DMS 273 treated with DMSO at 0.1 percent for 48 hours (cell line): ENCODE measurements around the gene CREB3L1.

ENCODE experiments used
- DNase-seq: peaks from one replicate; lab custom pipeline; 2025; lab: John Stamatoyannopoulos, UW

The CREB3L1 gene

DNA sequence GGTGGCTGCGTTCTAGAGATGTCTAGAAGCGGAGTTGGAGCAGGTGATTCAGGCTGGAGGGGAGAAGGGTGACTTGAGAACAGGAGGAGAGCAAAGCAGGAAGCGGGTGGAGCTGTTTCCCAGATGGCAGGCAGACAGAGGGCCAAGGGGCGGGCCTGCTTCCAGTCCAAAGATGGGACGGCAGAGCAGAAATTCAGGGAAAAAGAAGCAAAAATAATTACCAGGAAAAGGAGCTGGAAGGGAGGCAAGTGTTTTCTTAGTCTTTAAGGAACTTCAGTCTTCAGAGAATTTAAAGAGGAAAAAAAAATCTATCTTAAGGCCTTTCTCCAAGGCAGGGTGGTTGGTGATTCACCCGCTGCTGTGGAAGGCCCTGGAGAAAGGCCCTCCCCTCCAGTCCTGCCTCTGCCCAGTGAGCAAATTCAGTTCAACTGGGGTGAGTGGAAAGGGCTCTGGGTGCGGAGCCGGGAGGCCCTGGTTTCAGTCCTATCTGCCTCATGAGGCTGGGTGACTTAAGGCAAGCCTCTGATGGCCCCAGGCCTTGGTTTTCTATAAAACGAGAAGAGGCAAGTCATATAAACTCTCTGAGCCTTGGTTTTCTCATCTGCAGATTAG lies 4.5 kb upstream of the CREB3L1 start:
- DNase-seq: no peak

DNA sequence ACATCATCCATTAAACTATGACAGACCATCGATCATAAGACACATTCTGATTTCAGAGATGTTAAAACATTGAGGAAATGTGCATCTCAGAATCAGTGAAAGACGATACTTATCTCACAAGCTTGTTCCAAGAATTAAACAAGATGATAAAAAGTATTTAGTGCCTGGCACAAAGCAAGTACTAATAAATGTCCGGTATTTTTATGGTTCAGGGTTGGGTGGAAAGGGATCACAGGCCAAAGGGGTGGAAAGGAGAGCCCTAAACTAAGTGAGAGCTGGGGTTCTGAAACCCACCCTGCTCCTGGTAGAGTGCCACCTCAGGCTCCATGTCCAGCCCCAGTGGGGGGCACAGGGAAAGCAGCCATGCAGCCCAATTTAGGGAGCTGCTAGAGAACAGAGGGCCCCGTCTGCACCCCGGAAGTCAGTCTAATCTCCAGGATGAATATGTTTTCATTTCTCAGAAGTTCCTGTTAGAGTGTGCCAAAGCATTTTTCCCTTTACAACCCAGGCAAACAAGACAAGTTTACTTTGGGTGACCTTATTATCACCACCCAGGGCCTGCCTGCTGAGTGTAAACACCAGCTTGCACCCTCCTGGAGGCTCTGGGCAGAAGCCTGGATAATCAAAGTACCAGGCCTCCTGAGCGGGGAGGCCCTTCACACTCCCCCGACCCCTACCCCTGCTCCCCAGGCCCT lies 3.8 kb upstream of the CREB3L1 start:
- DNase-seq: no peak

DNA sequence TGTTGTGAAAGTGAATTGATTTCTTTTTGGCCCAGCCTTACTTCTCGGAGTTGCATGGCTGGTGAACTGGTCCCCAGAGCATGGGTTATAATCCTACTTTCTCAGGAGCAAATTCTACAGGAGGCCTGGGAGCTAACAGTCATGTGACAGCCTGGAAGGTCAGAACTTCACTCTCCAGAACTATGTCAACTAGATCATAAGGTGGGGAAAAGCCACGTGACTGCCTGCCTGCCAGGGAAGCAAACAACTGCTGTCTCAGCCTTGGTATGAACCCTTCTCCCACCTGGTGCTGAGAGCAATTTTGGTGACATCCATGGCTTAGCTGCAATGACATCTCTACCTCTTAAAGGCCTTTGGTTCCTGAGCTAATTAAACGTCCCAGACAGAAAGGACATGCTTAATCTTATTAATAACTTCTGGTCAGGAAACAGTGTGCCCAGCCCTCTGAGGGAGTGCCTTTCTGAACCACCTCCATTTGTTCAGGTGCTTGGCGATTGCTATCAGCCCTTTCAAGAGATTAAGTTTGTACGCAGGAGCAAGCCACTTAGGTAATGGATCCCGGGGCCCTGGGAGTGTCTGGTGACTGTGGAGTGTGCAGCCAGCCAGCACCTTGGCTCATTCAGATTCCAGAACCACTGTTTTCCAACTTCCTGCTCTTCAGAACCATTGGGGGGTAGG lies 1.4 kb upstream of the CREB3L1 start:
- DNase-seq: no peak

DNA sequence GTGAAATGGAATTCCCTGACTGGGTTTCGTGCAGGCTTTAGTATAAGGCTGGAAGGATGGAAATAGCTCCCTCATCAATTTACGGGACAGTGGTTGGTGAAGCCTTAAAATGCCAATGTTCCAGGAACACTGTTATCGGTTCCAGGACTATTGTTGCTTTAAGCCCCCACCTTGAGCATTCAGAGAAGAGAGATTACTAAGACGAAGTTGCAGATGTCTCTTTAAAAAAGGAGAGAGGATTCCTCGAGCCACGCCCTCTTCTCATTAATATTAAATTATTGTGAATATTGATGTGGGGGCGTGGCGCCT lies 195 bp upstream of the CREB3L1 start:
- DNase-seq: no peak

DNA sequence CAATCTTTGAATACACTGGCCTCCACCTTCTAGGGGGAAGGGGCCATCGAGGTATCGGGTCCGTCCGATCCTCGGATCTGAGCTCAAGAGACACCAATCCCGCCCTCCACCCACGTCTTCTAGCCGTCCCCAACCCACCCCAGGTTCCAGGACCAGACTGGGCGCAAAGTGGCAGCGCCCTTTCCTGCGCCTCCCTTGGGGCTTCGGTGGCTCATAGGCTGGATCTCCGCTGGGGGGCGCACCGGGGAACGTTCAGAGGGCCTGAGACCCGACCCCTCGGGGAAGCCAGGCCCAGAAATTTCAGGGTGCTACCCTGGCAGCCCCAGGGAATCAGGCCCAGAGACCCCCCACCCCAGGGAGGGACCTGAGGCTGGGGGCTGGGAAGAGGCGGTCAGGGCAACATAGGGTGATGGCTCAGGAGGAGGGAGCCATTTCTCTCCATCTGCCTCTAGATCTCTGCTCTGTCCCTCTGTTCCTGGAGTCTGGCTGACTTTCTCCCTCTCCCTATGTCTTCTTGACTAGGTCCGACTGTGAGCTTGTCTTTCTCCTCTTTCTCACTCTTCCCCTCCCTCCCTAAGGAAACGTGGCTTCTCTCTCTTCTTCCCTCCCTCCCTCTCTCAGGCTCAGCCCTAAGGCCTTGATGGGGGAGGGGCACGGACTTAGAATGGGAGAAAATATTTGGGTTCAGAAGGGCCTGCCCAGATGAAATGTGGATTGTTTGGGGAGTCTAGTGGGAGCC lies 1.1 kb downstream of the CREB3L1 start:
- no peak for DNase-seq

DNA sequence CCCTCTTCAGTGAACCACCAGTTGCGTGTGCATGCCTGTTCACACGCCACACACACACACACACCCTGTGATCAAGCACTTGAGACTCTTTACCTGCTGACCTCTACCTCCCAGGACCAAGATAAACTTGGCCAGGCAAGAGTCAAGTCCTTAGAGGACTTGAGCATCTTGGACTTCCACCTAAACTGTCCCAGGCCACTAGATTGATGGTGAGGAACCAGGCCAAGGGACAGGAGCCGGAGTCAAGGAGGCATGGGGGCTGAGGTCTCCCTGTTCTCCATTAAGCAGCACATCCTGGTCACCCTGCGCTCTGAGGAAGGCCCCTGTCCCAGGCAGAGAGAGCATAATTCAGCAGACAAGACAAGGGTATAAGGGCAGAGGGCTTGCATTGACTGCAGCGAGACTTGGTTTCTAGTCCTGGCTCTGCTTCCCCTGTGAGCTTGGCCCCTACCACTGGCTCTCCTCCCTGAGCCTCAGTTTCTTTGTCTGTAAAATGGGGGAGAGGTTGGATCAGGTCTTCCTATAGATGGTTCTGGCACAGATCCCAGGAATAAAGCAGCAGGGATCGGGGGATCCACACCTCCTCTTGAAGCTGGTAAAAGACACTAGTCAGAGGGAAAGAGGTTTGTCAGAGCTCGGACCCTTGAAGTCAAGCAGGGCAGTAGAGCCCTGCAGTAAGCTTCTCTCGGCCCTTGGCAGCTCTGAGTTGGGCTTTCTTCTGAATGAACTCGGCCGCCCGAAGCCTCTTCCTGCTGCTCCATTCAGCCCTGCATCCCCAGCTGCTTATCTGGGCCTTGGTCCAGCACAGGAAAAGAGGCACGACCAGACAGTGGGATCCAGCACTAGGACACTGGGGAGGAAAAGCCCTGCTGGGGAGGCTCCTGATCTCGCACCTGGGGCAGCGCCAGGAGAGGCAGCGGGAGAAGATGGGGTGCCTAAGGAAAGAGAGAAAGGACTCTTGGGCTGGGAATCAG lies 2.0 kb downstream of the CREB3L1 start:
- peak; percentile 37 for DNase-seq

DNA sequence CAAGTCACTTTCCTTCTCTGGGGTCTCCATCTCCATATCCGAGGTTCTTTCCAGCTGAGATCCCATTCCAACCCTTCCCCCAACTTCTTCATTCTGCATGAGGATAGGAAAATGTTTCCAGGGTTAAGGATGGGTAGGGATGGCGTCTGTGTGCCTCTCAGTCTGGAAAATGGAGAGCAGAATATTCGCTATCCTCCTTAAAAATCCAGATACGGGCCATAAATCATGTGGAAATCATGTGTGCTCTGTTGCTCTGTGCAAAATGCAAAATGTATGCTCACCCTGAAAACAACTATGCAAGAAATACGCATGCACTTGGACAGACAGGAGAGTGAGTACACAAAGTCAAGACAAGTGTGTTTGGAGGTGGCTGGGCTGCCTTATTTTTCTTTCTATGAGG lies 3.2 kb downstream of the CREB3L1 start:
- DNase-seq: no peak

DNA sequence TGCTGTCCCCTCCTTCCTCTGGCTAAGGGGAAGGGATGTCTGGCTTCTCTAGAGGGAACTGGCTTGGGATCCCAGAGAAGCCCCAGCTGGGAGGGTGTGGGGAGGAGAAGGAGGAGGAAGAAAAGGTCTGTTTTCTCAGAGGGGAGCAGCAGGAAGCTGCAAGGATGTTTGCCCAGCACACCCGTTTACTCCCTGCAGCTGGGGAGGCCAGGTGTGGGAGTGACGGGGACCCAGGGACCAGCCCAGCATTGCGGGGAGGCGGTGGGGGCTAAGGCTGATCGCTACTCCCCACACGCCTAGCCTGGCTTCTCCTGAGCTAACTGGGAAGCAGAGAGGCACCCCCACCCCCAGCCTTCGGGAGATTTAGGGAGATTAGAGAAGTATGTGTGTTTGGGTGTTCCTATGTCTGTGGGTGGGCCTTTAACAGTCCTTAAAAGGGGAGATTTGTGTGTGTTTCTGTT lies 3.9 kb downstream of the CREB3L1 start:
- no peak for DNase-seq

DNA sequence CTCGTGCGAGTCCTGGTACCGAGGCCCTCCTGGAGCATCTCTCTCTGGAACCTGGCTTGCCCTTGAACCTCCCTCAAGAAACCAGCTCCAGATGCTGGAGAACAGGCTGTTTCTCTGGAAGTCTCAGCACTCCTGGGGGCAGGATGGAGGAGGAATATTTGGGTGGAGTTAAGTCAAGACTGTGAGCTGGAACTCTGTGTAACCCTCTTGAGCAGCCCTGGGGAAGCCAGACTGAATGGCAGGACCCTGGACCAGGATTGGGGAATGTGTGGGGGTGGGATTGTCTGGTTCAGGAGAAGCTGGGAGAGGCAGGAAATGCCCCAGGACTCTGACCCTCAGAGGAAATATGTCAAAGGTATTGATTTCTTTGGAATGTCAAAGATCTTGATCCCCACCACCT lies 7.7 kb downstream of the CREB3L1 start:
- no peak for DNase-seq

DNA sequence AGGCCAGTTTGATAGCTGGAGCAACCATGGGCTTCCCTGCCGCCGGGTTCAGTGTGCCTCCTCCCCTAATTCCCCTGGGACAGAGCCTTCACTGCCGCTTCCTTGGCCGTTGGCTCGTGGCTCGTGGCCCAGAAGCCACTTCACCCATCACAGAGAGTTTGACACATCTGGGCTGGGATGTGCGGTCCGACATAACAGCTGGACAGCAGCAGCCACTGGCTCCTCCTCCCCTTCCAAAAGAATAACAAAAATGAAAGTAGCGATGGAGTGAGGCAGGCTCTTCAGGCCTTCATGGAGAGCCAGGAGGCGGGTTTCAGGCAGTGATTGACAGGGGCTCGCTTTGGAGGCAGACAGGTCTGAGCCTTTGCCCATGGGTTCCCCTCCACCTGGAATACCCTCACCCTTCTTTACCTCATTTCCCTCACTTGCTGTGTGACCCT lies 8.2 kb downstream of the CREB3L1 start:
- DNase-seq: no peak

DNA sequence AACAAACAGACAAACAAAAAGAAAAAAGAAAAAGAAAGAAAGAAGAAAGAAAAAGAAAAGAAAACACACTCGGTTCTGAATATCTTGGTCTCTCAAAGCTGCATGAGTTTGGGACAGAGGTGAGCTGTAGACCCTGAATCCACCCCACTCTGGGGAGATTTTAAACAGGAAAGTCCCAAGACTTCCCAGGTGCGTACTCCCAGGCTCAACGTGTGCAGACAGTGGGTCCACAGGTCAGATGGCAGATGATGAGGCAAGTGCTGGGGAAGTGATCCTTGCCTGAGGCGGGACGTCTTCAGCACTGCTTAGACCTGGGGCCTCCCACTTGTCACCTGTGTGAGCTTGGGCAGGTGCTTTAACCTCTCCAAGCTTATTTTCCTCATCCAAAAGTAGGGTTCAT lies 9.3 kb downstream of the CREB3L1 start:
- no peak for DNase-seq

DNA sequence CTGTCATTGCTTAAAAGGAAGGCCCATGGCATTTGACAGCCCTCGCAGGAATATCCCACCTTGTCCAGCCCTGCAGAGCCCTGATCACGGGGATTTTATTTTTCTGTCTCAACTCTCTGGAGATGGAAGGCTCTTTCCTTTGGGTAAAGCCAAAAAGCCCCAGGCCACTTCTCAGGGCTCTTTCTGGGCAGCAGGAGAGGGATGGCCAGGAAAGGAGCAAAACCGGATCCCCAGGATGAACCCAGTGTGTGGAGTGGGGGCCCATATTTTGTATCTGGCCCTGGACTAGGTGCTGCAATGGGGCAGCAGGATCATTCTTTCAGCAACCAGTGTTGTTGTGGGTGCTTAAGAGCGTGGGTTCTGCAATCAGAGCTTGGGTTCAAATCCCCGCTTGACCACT lies 11.0 kb downstream of the CREB3L1 start:
- no peak for DNase-seq

DNA sequence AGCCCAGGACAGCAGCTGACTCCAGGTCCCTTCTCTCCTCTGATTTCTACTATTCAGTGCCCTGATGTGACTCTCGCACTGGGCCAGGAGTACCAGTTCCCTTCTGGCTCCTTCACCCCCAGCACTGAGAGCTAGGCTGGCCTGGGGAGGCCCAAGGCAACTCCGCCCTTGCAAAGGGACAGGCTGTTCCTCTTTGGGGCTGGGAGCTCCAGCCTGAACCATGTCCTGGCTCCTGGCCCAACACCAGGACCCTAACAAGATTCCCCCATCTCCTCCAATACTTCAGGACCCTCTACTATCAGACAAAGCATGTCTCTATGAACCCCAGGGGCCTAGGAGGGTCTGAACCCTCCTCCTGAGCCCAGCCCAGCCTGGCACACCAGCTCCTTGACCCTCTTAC lies 12.5 kb downstream of the CREB3L1 start:
- DNase-seq: no peak

DNA sequence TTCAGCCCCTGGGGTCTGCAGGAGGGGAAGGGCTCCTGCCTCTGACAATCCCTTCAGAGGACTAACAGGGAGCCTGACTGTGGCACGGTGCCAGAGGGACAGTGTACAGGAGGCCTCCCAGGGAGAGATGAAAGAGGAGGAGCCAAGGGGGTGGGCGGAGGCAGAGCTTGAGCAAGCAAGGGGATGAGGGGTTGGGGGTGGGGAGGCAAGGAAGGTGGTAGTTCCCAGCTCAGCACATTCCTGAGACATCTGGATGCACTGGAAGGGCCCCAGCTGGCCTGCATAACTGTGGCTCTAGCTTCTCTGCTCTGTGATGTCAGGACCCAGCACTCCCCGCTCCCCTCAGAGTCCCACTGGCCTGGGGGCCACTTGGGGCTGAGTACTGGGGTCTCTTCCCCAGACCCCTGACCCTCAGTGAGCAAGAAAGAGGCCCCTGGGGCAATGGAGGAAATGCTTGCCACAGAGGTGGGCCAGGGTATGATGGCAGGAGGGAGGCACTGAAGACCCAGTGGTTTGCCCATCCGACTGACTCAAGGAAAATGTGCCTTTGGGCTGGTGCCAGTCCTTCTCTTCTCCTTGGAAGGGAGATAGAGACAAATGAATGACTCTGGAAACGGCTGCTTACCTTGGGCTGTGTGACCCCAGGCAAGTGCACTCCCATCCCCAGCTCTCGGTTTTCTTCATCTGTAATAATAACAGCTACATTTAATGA lies 13.3 kb downstream of the CREB3L1 start:
- no peak for DNase-seq

DNA sequence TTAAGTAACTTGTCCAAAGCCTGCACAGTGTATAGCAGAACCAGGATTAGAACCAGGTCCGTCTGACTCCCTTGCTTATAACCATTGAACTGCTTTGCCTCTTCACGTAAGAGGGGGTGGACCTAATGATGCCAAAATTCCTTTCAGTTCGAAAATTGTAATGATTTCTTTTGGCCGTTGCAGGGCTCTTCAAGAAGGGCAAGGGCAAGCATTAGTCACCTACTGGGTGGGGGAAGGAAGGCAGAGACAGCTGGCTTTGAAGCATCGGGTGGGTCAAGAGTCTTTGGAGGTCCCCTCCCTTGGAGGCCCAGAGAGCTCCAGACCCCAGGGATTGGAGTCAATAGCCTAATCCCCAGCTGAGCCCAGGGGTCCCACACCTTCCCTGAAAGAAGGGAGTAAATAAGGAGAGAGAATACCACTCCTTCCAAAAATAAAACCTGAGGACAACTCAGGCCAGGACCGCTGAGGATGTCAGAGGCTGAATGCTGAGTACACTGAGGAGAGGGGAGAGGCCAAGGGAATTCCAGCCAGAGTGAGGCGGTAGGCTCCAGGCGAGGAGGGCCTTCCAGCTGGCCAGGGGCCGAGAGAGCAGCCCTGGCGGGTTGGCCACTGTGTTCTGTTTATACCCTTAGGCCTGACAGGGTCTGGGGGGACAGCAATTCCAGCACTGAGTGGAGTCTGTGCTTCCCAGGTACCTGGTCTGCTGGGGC lies 14.1 kb downstream of the CREB3L1 start:
- DNase-seq: no peak

DNA sequence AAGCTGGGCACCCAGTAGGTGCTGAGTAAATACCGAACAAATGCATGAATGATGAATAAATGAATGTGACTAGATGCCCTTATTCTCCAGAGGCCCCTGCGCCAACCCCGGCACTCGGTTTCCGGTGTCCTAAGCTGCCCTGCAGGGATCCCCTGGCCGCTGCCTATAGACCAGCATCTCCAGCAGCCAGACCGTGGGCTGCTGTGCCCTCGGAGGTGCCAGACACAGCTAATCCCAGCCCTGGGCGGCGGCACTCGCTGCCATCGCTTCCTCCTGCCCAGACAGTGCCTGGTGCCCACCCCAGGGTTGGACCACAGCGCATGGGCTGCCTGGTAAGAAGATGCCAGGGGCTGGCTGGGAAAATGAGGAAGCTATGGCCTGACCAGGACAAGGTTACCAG lies 15.6 kb downstream of the CREB3L1 start:
- no peak for DNase-seq

DNA sequence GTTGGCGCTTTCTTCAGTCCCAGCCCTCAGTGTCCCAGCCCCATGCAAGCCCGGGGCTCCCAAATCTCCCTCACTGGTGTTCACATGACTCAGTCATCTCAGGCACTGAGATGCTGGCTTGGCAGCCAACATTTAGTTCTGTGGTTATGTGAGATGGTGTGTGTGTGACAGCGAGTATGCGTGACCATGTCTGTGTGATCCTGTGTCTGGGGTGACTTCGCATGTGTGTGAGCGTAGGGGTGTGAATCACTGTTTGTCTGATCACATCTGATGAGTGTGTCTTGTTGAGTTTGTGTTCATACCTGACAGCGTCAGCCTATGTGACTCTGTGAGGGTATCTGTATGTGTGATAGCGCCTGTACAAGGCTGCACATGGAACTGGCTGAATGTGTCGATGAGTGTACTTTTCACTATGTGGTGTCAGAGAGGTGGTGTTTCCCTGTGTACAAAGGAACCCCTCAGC lies 16.2 kb downstream of the CREB3L1 start:
- no peak for DNase-seq

DNA sequence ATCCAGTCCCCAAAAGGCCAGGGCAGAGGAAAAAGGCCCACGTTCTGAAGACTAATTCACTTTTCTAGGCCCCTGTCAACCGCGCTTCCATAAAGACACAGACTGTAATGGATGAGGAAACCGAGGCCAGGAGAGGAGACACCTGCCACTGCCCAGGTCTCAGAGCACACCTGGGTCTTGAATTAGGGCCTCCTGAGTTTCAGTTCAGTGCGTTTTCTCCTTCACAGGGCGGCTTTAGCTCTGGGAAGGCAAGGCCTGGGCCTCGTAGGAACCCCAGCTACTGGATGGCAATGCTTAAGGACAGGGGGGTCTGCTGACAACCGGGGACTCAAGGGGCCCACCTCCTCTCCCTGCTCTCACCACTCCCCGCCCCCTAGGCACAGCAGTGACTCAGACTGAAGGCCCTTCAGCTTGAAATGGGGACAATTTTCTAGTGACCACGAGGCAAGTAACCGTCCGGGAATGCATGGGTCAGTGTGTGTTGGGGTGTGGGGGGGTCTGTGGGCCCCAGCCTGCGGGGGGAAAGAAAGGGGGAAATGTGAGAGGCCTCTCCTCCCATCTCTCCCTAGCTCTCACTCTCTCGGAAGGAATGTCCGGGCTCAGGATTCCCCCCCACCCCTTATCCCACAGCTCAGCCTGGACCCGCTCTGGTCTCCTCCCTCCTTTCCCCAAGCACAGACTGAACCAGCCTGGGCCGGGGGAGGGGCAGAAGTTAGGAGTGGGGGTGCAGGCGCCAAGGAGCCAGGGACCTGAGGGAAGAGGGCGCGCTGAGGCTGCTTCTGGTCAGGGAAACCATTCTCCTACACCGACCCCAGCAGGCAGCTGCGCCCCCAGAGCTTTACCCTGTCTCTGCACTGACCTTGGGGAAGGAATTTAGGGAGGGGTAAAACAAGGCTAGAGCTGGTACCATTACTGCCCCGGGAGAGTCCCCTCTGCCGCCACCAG lies 17.2 kb downstream of the CREB3L1 start:
- no peak for DNase-seq
